ENCODE data around the gene SARM1.
"Not testable (repeated sequence)": the region's sequence is repeated elsewhere in the genome, so short reads cannot be mapped to it uniquely, and the experiment has no call there.

Gene SARM1

GRCh38 chr17:28426081-28426519 lies 54.6 kb downstream of the SARM1 start:
- Histone ChIP-seq H3K4me1 (ENCODE audit: low read length) (no peaks in the 10 kb centered on the region), H3K79me2 (ENCODE audit: low read length) (no peaks in the 10 kb centered on the region), H3K9me3 (replicated peaks; ENCODE audit: insufficient read depth, low read length) (no peaks in the 10 kb centered on the region), H4K20me1 (ENCODE audit: insufficient read depth, low read length) (no peaks in the 10 kb centered on the region), H3K9me2 (replicated peaks; ENCODE audit: insufficient read depth, low read length) (no peaks in the 10 kb centered on the region), H3K4me3 (ENCODE audit: low read length) (no peak overlapping the region), H3K4me2 (ENCODE audit: low read depth, low read length) (no peak overlapping the region), H3F3A (ENCODE audit: insufficient read depth, low read length) (no peaks in the 10 kb centered on the region), H3K9ac (ENCODE audit: low read length) (no peak overlapping the region), H3K36me3 (replicated peaks; ENCODE audit: insufficient read depth, low read length) (no peaks in the 10 kb centered on the region), H3K27ac (ENCODE audit: low read length) (no peak overlapping the region), H3K27me3 (replicated peaks; ENCODE audit: insufficient read depth, low read length) (no peaks in the 10 kb centered on the region), H2AFZ (ENCODE audit: low read length) (no peak overlapping the region)
- DNase-seq, result no peak
- TF ChIP-seq EZH2phosphoT487 (IDR thresholded peaks at IDR 0.05; ENCODE audit: low read length) (no peak), EZH2 (optimal IDR thresholded peaks at IDR 0.05; ENCODE audit: low read depth, low read length) (no peak), CTCF (IDR thresholded peaks at IDR 0.05; ENCODE audit: low read length) (peak; percentile 34)

- Histone ChIP-seq H3K4me1 (ENCODE audit: low read length) (no peaks in the 10 kb centered on the region), H3K27me3 (replicated peaks; ENCODE audit: insufficient read depth, low read length) (no peaks in the 10 kb centered on the region), H3K36me3 (replicated peaks; ENCODE audit: insufficient read depth, low read length) (no peaks in the 10 kb centered on the region), H3K4me2 (ENCODE audit: low read depth, low read length) (no peak overlapping the region), H3K4me3 (ENCODE audit: low read length) (no peak overlapping the region), H3F3A (ENCODE audit: insufficient read depth, low read length) (no peaks in the 10 kb centered on the region), H4K20me1 (ENCODE audit: insufficient read depth, low read length) (no peaks in the 10 kb centered on the region), H3K27ac (ENCODE audit: low read length) (no peak overlapping the region), H3K79me2 (ENCODE audit: low read length) (no peaks in the 10 kb centered on the region), H2AFZ (ENCODE audit: low read length) (no peak overlapping the region), H3K9ac (ENCODE audit: low read length) (no peak overlapping the region), H3K9me2 (replicated peaks; ENCODE audit: insufficient read depth, low read length) (no peaks in the 10 kb centered on the region), H3K9me3 (replicated peaks; ENCODE audit: insufficient read depth, low read length) (no peaks in the 10 kb centered on the region)
- no peak for TF ChIP-seq EZH2phosphoT487 (IDR thresholded peaks at IDR 0.05; ENCODE audit: low read length)
- no peak for TF ChIP-seq CTCF (IDR thresholded peaks at IDR 0.05; ENCODE audit: low read length)
- no peak for TF ChIP-seq EZH2 (optimal IDR thresholded peaks at IDR 0.05; ENCODE audit: low read depth, low read length)
- no peak for DNase-seq
These were observed 55.9 kb downstream of the SARM1 start for GRCh38 chr17:28427371-28427770.

- H3K27ac ChIP-seq (ENCODE audit: low read length); H4K20me1 ChIP-seq (ENCODE audit: insufficient read depth, low read length); H3K9me2 ChIP-seq (replicated peaks; ENCODE audit: insufficient read depth, low read length); H3K9ac ChIP-seq (ENCODE audit: low read length); H3K4me3 ChIP-seq (ENCODE audit: low read length); H3K4me1 ChIP-seq (ENCODE audit: low read length); H3K27me3 ChIP-seq (replicated peaks; ENCODE audit: insufficient read depth, low read length); H3K79me2 ChIP-seq (ENCODE audit: low read length); H3K36me3 ChIP-seq (replicated peaks; ENCODE audit: insufficient read depth, low read length); H2AFZ ChIP-seq (ENCODE audit: low read length); H3K4me2 ChIP-seq (ENCODE audit: low read depth, low read length); H3K9me3 ChIP-seq (replicated peaks; ENCODE audit: insufficient read depth, low read length); H3F3A ChIP-seq (ENCODE audit: insufficient read depth, low read length); DNase-seq: not testable (repeated sequence)
These were observed 56.5 kb downstream of the SARM1 start for GRCh38 chr17:28427982-28428381.

- no peak overlapping the region for H3K9ac ChIP-seq (ENCODE audit: low read length)
- no peaks in the 10 kb centered on the region for H3K9me3 ChIP-seq (replicated peaks; ENCODE audit: insufficient read depth, low read length)
- no peaks in the 10 kb centered on the region for H3K4me1 ChIP-seq (ENCODE audit: low read length)
- no peak overlapping the region for H3K27ac ChIP-seq (ENCODE audit: low read length)
- H3K4me2 ChIP-seq (ENCODE audit: low read depth, low read length), result no peak overlapping the region
- H3K9me2 ChIP-seq (replicated peaks; ENCODE audit: insufficient read depth, low read length), result no peaks in the 10 kb centered on the region
- H2AFZ ChIP-seq (ENCODE audit: low read length), result no peak overlapping the region
- DNase-seq, result no peak
- H3F3A ChIP-seq (ENCODE audit: insufficient read depth, low read length), result no peaks in the 10 kb centered on the region
- no peaks in the 10 kb centered on the region for H3K36me3 ChIP-seq (replicated peaks; ENCODE audit: insufficient read depth, low read length)
- H4K20me1 ChIP-seq (ENCODE audit: insufficient read depth, low read length), result no peaks in the 10 kb centered on the region
- H3K79me2 ChIP-seq (ENCODE audit: low read length), result no peaks in the 10 kb centered on the region
- no peak overlapping the region for H3K4me3 ChIP-seq (ENCODE audit: low read length)
- no peak for TF ChIP-seq CTCF (IDR thresholded peaks at IDR 0.05; ENCODE audit: low read length)
- no peak for TF ChIP-seq EZH2 (optimal IDR thresholded peaks at IDR 0.05; ENCODE audit: low read depth, low read length)
- TF ChIP-seq EZH2phosphoT487 (IDR thresholded peaks at IDR 0.05; ENCODE audit: low read length), result no peak
- H3K27me3 ChIP-seq (replicated peaks; ENCODE audit: insufficient read depth, low read length), result no peaks in the 10 kb centered on the region
These were observed 62.2 kb downstream of the SARM1 start for GRCh38 chr17:28433721-28434120.

DNA sequence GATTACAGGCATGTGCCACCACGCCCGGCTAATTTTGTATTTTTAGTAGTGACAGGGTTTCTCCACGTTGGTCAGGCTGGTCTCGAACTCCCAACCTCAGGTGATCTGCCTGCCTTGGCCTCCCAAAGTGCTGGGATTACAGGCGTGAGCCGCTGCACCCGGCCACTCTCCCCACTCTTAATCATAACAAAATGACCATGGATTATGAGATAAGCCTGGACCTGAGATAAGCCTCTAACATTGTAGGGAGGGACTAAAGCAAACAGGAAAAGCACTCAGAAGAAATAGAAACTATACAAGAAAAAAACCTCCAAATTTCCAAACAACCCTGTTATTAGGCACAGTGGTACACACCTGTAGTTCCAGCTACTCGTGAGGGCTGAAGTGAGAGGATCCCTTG lies 62.8 kb downstream of the SARM1 start:
- H3K9ac ChIP-seq (ENCODE audit: low read length); H3F3A ChIP-seq (ENCODE audit: insufficient read depth, low read length); H3K27ac ChIP-seq (ENCODE audit: low read length); H2AFZ ChIP-seq (ENCODE audit: low read length); H3K36me3 ChIP-seq (replicated peaks; ENCODE audit: insufficient read depth, low read length); H3K4me3 ChIP-seq (ENCODE audit: low read length); DNase-seq; H3K9me3 ChIP-seq (replicated peaks; ENCODE audit: insufficient read depth, low read length); H3K4me2 ChIP-seq (ENCODE audit: low read depth, low read length); H3K79me2 ChIP-seq (ENCODE audit: low read length); H4K20me1 ChIP-seq (ENCODE audit: insufficient read depth, low read length); H3K27me3 ChIP-seq (replicated peaks; ENCODE audit: insufficient read depth, low read length); H3K4me1 ChIP-seq (ENCODE audit: low read length); H3K9me2 ChIP-seq (replicated peaks; ENCODE audit: insufficient read depth, low read length): not testable (repeated sequence)
